ENCODE results near the gene LYPD6B. TPM values are rescaled to one million over a fixed set of nuclear protein-coding genes. Genes with fewer than 3 reads are reported as not detected.

The LYPD6B gene
- total and polyA plus RNA-seq, 2 donors (not counting 3 experiments of a cell fraction or from before 2014, with no cell fraction given), result not detected

DNA sequence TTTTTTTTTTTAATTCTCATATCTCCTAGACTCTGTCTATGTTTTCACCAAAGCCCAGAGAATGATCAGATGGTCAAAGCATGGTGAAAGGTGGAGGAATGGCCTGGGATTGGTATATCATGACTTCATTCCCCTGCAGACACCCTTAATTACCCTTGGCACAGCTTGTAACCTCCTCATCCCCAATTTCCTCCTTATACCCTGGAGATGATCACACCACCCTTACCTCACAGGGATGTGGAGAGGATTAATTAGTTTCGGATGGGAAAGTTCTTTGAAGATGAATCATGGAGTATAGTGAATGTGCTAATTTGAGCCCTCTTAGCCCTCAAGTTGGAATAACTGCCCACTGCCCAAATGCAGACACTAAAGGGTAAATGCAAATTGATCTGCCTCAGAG, 153.9 kb downstream of the LYPD6B start:
- no peaks in the 10 kb centered on the region for H3K79me2 ChIP-seq (ENCODE audit: control insufficient read depth, insufficient read depth, low read length)
- ChIA-PET CTCF (no interaction called here), POLR2A (no interaction called here)
- no peak overlapping the region for H3K4me2 ChIP-seq (ENCODE audit: insufficient read depth, low read length)
- no peaks in the 10 kb centered on the region for H3K9me3 ChIP-seq (replicated peaks; ENCODE audit: control insufficient read depth, insufficient read depth, low read length)
- FAIRE-seq (no peak), DNase-seq (ENCODE audit: low read depth, low spot score) (no peak)
- H3K27me3 ChIP-seq (ENCODE audit: control insufficient read depth in 2 of 2, insufficient read depth in 2 of 2, low read length in 2 of 2), result no peaks in the 10 kb centered on the region
- no peak overlapping the region for H3K4me3 ChIP-seq (replicated peaks in 1 of 3; ENCODE audit: insufficient read depth in 1 of 3, low read depth in 1 of 3, low read length in 3 of 3)
- H3K4me1 ChIP-seq (ENCODE audit: control insufficient read depth, extremely low read depth, insufficient read depth, low read length), result no peaks in the 10 kb centered on the region
- TF ChIP-seq MYC (IDR thresholded peaks at IDR 0.05; ENCODE audit: low read depth, low read length) (no peak), EZH2 (IDR thresholded peaks at IDR 0.05; ENCODE audit: borderline replicate concordance, low read depth, low read length, severe bottlenecking) (no peak), FOS (IDR thresholded peaks at IDR 0.05; ENCODE audit: borderline replicate concordance, insufficient read depth, low read length) (no peak), JUN (IDR thresholded peaks at IDR 0.05; ENCODE audit: borderline replicate concordance, insufficient read depth, insufficient read length, low read depth) (no peak), POLR2A (IDR thresholded peaks at IDR 0.05; ENCODE audit: low read depth, low read length) (no peak), GATA2 (IDR thresholded peaks at IDR 0.05; ENCODE audit: insufficient read depth, insufficient read length, low read depth, low read length) (no peak), POLR2AphosphoS5 (IDR thresholded peaks at IDR 0.05; ENCODE audit: insufficient read depth, low read depth, low read length) (no peak)
- TF ChIP-seq, protein P1, sequence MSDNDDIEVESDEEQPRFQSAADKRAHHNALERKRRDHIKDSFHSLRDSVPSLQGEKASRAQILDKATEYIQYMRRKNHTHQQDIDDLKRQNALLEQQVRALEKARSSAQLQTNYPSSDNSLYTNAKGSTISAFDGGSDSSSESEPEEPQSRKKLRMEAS (IDR thresholded peaks at IDR 0.05; ENCODE audit: insufficient read depth, insufficient read length), result no peak
- TF ChIP-seq, protein P2, sequence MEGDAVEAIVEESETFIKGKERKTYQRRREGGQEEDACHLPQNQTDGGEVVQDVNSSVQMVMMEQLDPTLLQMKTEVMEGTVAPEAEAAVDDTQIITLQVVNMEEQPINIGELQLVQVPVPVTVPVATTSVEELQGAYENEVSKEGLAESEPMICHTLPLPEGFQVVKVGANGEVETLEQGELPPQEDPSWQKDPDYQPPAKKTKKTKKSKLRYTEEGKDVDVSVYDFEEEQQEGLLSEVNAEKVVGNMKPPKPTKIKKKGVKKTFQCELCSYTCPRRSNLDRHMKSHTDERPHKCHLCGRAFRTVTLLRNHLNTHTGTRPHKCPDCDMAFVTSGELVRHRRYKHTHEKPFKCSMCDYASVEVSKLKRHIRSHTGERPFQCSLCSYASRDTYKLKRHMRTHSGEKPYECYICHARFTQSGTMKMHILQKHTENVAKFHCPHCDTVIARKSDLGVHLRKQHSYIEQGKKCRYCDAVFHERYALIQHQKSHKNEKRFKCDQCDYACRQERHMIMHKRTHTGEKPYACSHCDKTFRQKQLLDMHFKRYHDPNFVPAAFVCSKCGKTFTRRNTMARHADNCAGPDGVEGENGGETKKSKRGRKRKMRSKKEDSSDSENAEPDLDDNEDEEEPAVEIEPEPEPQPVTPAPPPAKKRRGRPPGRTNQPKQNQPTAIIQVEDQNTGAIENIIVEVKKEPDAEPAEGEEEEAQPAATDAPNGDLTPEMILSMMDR (IDR thresholded peaks at IDR 0.05; ENCODE audit: extremely low read depth in 1 of 2, insufficient read depth in 1 of 2, low read depth in 1 of 2, low read length in 2 of 2), result no peak
- dilution Hi-C loops (cut with MboI; ENCODE audit: extremely low pct_ligation_motif_present, low sequenced_read_pairs), result no loop called here
- H3K9me1 ChIP-seq (replicated peaks; ENCODE audit: control insufficient read depth, extremely low read depth, insufficient read depth, low read length), result no peaks in the 10 kb centered on the region
- no peak overlapping the region for H3K27ac ChIP-seq (ENCODE audit: insufficient read depth, low read depth, low read length)
- H4K20me1 ChIP-seq (replicated peaks; ENCODE audit: control insufficient read depth, extremely low read depth, insufficient read depth, low read length), result no peaks in the 10 kb centered on the region
- intact Hi-C loops (cut with micrococcal nuclease), result no loop called here
- no TSS peak for BruUV-seq (replicated peaks)
- H3K9ac ChIP-seq (replicated peaks; ENCODE audit: extremely low read depth, insufficient read depth, low read length), result no peak overlapping the region
- H3K36me3 ChIP-seq (ENCODE audit: control insufficient read depth in 2 of 2, extremely low read depth in 1 of 2, insufficient read depth in 2 of 2, low read length in 2 of 2), result no peaks in the 10 kb centered on the region
- no peak overlapping the region for H2AFZ ChIP-seq (ENCODE audit: low read depth, low read length)

All from endothelial cell of umbilical vein (primary cell).